Measurements from ENCODE around the gene RAD18.

RAD18 gene, protein sequence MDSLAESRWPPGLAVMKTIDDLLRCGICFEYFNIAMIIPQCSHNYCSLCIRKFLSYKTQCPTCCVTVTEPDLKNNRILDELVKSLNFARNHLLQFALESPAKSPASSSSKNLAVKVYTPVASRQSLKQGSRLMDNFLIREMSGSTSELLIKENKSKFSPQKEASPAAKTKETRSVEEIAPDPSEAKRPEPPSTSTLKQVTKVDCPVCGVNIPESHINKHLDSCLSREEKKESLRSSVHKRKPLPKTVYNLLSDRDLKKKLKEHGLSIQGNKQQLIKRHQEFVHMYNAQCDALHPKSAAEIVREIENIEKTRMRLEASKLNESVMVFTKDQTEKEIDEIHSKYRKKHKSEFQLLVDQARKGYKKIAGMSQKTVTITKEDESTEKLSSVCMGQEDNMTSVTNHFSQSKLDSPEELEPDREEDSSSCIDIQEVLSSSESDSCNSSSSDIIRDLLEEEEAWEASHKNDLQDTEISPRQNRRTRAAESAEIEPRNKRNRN

GRCh38 chr3:8963137-8963853, at the start of gene RAD18:
Gene RAD18 (minus strand): TSS chr3:8963472. CDS start chr3:8963385, 87 bp downstream.
- DNase-seq = peak; percentile 96

- DNase-seq = no peak
Observed at GRCh38 chr3:9012521-9012920, 49.2 kb upstream of the RAD18 start.

GRCh38 chr3:9009976-9010545, 46.8 kb upstream of the RAD18 start:
- no peak for DNase-seq

GRCh38 chr3:9008550-9009255, 45.4 kb upstream of the RAD18 start:
- DNase-seq = no peak

- DNase-seq = no peak
Observed at GRCh38 chr3:9007928-9008327, 44.7 kb upstream of the RAD18 start.

GRCh38 chr3:9007213-9007612, 43.9 kb upstream of the RAD18 start:
- DNase-seq = no peak

DNA sequence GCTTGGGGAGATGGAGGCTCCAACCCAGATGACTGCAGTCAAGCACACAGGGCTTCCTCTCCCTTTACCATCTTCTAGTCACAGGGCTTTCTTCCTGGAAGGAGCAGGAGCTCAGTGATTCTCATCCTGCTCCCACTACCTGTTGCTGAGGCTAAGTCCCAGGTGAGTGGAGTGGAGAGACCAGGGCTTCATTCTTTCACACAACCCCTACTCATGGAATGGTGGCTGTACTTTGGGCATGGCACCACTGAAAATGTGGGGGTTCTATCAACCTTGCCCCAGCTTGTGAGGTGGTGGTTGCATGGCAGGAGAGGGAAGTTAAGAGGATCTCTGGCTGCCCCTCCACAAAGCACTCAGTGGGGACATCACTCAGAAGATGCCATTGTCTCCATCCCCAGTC, 36.8 kb upstream of the RAD18 start:
- DNase-seq = no peak

GRCh38 chr3:8997151-8997550, 33.9 kb upstream of the RAD18 start:
- DNase-seq = no peak

DNA sequence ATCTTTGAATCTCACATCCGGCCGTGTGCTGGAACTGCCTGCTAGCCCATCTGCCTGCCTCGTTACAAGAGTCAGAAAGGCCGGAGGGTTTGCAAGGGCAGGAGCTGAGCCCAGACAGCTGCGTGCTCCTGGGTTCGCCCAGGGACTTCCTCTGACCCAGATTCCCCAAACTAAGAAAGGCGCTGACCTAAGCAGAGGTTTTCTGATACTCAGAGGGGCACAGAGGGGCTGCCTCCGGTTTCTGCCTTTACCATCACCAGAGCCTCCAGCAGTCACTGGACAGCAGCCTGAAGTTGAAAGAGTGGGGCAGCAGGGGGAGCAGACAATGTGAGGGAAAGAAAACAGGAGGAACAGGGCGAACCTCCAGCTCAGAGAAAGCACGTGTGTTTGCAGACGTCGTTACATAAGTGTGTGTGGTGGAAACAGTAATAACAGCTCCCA, 33.4 kb upstream of the RAD18 start:
- DNase-seq = no peak

GRCh38 chr3:8996216-8996615, 32.9 kb upstream of the RAD18 start:
- no peak for DNase-seq

- no peak for DNase-seq
Observed at GRCh38 chr3:8994226-8994625, 31.0 kb upstream of the RAD18 start.

DNA sequence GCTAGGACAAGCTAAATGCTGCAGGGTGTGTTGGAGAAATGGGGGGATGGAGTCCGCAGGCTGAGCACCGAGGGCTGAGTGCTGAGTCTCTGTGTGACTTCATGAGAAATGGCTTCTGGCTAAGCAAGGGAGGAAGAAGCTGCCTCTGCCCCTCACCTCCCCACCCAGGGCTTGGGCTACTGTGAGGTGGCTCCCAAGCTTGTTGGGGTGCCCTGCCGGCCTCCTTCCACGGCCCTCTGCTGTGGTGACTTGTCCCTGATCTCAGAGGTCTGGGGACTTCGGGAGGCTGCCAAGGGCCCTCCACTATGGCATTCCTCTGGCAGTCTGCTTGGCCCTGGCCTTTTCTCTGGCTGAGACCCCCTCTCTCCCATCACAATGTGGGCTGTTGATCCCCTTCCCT, 30.1 kb upstream of the RAD18 start:
- DNase-seq = no peak

DNA sequence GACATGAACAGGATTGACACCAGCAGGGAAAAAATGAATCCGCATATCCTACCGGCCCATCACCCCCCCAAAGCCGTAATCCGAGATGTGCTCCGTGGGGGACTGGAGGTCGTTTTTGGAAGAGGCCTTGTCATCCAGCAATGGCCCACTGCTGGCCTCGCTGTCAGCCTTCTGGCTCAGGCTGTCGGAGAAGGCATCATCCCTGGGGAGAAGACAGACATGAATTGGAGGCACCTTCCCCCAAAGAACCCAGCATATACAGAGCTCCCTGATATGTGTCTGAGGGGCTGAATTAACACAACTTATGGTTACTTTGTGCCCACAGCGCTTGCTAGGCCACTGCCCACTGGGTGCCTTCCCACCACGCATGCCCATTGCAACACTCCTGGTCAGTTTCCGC, 29.6 kb upstream of the RAD18 start:
- no peak for DNase-seq

DNA sequence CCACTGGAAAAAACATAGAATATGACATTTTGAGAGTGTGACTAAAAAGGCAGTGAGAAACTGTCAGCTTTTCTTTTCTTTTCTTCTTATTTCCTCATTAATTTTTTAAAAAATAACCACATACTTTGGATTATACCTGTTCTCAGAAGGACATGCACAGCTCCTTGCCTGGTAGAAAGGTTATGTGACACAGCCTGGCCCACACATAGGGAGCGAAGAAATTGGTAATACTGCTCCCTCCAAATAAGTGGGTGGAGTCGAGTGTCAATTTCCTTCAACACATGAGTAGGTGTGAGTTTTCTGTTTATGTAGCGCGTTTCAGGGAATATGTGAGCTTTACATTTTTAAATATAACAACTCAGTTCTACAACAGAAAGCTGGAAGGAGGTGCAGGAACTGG, 28.9 kb upstream of the RAD18 start:
- DNase-seq = no peak

- no peak for DNase-seq
Observed at GRCh38 chr3:8990266-8991215, 27.3 kb upstream of the RAD18 start.

- no peak for DNase-seq
Observed at GRCh38 chr3:8988791-8989558, 25.7 kb upstream of the RAD18 start.

GRCh38 chr3:8988384-8988655, 25.0 kb upstream of the RAD18 start:
- no peak for DNase-seq

DNA sequence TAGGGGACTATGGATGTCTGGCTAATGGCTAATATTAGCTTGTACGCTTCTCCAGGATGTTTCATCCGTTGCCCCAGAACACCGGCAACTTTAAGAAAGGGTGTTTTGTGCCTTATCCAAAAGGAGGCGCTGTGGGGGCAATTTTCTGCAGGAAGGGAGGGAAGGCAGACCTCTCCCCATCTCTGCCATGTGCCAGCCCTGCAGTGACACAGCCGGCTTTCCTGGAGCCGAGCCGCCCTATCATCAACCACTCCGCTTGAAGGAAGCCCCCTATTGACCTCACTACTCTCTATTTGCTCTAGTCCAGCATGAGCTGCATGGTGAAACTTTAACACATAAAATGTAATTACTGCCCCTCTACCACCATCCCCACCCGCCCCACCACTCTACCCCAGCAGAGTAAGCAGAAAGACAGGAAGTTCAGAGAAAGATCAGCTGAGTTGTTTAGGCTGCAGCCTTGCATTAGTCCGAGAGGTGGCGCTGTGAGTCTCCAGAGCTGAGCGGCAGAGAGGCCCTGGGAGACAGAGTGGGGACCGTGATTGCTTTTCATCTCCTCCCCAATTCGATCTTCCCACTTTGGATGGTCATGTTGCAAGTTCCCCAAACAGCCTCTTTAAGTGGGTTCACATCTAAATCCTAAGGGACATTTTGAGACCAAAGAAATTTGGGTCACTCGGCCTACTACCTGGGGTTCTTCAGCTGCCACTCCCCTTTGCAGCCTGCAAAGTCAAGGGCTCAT, 24.5 kb upstream of the RAD18 start:
- DNase-seq = peak; percentile 77

DNA sequence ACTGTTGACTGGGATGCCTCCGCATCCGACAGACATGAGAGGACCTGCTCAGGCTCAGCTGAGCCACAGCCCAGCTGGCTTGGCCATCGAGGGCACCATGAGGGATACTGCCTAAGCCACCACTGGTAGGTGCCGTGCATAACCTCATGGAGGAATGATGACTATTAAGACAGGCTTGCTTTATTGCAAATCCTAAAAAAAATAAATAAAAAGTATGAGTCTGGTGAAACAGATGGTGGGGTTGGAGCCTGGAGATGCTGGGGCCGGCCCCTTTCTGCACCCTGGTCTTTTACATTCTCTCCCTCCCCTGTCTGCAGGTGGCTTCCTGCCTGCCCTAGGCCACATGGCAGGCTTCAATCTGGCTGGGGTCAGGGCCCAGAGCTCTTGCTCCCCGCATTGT, 24.0 kb upstream of the RAD18 start:
- DNase-seq = no peak

GRCh38 chr3:8986741-8987140, 23.5 kb upstream of the RAD18 start:
- DNase-seq = no peak

DNA sequence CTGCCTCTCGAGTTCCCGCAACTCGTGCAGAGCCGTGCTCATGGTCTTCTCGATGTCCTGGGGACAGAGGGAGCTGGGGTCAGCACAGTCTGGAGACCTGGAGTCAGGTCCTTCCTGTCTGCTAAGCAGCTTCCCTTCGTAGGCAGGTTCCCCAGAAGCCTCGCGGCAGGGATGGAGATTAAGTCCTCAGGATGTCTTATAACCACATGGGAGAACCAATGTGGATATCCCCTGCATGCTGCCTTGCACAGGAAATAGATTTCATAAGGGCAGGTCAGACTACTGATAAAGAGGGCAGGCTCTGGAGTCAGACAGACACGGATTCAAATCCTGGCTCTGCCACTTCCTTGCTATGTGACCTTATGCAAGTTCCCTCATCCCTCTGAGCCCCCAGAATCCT, 22.6 kb upstream of the RAD18 start:
- DNase-seq = no peak
